Embryonic facial prominence (tissue), 1 donor: ENCODE data around the gene SBK1.
"Not testable (repeated sequence)": the region's sequence is repeated elsewhere in the genome, so short reads cannot be mapped to it uniquely, and the experiment has no call there.

Source experiments
- DNase-seq: peaks from one replicate; pipeline ENCODE4 v3.0.0-alpha.2; 2016; ENCODE audit errors: extremely low spot score

Gene SBK1

DNA sequence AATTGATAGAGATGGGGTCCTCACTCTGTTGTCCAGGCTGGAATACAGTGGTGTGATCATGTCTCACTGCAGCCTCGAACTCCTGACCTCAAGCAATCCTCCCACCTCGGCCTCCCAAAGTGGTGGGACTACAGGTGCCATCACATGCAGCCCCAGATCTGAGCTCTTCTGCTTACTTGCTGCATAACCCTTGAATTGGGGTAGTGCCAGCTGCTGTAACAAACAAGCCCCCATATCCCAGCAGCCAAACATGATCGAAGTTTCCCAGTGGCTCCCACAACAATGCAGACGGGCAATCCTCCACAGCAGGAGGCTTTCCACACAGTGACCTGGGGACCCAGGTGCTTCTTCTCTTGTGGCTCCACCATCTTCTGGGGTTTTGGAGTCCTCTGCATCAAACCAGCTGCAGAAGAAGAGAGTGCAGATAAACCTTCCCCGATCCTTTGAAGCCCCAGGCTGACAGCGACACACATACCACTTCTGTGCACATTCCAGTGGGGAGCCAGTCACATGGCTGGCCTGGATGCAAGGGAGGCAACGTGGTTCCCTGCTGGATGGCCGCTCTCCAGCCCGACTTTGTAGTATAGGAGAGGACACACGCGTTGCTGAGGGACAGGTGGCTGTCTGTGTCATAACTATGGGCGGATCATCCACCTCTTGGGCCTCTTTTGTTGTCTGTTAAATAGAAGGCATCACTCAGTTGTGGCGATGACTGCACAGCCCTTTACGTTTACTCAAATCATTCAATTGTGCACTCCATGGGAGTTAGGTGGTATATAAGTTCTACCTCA is 16.7 kb downstream of the SBK1 start:
- DNase-seq = no peak

DNA sequence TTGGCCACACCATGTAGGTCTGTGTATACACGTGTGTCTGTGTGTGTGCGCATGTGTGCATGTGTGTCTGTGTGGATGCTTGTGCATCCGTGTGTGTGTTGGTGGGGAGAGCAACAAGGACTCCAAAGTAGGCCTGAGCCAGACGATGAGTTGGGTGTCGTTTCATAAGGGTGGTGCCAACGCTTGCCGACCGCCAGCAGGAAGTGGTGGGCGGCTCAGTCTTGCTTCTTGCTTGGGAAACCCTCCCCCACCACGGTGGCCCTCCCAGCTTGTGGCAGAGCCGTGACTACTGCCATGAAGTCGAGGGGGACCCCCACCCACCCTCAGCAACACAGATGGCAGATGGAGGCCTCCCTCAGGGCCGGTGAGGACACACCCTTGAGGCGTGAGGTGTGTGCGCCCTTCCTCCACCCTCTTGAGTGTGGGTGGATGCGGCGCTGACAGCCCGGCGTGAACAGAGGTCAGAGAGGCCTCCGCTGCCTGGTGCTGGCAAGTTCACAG is 17.5 kb downstream of the SBK1 start:
- no peak for DNase-seq

DNA sequence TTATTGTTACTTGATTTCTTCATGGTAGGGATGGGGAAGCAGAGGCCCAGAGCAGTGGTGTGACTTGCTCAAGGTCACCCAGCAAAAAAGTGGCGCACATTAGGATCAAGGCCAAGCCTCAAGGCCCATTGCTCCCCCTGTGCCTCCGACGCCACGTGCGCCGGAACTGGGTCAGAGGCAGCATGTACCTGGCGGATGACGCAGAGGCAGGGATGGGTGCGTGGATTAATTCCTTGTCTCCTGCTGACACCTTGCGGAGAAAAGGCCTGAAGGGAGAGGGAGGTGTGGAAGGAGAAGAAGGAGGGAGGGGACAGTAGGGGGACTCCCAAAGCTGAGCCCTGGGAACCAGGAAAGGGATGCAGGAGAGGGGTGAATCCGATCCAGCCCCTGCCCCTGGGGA is 18.5 kb downstream of the SBK1 start:
- no peak for DNase-seq

DNA sequence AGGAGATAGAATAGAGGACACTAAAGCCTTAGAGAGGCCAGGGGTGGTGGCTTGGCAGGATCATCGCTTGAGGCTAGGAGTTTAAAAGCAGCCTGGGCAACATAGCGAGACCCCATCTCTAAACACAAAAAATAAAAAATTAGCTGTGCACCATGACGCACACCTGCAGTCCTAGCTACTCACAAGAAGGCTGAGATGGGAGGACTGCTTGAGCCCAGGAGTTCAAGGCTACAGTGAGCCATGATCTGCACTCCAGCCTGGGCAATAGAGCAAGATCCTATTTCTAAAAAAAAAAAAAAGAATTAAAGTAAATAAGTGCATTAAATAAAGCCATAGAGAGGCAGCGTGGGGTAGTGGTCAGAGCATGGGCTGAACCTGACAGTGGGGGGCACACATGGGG is 19.1 kb downstream of the SBK1 start:
- no peak for DNase-seq

DNA sequence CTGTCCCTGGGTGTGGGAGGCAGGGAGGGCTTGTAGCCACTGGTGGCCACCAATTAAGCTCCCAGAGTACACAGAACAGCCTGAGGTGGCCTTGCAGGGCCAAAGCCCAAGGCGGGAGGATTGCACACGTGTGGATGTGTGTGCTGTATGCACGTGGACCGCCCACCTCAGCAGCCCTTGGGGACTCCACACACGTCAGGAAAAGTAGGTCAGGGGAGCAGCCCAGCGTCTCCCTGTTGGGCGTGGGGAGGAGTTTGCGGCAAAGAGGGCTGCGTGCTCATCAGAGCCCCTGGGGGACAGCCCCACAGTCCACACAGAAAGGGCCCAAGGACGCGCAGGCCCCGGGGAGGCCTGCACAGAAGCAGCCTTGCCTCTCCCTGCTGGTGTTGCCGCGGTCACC is 19.6 kb downstream of the SBK1 start:
- DNase-seq = no peak

DNA sequence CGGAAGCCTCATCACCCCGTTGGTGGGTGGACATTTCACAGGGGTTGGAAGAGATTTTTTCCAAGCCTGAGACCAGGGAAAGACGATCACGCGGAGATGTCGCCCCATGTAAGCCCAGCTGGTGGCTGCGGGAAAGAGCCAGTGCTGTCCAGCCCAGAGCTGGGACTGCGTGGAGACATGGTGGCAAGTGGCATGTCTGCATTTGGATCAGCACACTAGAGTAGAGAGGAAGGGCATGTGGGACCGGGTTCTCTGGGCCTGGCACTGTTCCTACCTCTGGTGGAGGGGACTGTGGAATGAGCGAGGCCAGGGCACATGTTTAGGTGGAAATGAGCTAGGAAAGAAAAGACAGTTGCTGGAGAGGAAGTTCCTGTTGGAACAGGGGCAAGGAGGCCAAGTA is 20.0 kb downstream of the SBK1 start:
- DNase-seq = no peak

DNA sequence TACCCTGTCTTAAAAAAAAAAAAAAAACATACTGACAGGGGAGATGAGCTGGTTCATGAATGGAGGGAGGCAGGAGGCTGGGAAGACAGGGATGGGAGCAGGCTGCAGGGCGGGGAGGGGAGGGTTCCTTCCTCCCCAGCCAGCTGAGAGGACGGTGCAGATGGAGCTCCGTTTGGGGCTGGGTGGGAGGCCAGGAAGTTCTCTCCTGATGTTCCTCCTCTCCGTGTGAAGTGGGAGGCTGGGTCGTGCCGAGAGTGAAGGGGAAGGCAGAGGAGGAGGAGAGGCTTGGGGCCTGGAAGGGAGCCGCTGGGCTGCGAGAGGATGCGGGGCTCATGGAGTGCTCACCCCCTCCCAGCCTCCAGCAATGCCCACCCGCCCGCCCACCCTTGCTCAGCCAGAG is 21.3 kb downstream of the SBK1 start:
- DNase-seq = no peak

DNA sequence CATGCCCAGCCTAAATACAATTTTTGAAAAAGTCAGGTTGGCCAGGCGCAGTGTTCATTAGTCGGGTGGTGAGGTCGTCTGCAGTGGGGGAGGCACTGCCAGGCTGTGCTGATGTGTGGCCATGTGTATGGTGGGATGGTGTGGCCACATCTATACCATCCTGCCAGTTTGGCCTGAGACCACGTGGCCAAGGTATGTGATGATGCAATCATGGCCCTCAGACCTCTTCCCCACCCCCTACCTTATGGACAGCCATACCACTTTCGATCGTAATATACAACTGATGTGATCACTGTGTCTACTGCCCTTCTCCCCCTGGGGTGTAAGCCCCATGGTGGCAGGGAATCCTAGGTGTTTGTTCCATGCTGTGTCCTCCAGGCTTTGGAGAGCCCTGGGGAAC is 23.7 kb downstream of the SBK1 start:
- DNase-seq = no peak

DNA sequence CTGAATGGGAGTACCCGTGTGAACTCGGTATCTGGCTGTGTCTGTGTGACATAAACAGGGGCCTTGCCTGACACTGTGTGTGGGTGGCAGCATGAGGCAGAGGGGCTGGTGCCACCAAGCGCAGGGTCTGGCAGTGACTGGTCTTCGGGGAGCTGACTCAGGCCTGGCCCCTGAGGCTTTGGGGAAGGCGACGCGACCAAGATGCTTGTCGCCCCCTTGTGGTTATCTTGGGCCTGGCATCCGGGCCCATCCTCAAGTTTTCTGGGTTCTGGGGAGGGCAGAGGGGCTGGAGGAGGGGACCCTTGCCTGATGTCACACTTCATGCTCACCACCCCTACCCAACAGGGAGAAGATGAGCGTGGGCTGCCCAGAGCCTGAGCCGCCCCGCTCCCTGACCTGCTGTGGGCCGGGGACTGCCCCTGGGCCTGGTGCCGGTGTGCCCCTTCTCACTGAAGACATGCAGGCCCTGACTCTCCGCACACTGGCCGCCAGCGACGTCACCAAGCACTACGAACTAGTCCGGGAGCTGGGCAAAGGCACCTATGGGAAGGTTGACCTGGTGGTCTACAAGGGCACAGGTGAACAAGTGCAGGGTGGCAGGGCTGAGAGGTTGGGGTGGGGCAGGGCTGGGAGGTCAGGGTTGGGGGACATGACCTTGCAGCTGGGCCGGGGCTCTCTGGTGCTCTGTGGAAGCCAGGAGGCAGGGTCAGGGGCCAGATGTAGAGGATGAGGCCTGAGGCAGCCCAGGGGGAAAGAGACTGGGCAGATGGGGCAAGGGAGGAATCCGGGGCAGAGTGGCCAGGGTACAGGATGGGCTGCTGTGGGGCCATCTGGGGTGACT is 24.9 kb downstream of the SBK1 start:
- no peak for DNase-seq

DNA sequence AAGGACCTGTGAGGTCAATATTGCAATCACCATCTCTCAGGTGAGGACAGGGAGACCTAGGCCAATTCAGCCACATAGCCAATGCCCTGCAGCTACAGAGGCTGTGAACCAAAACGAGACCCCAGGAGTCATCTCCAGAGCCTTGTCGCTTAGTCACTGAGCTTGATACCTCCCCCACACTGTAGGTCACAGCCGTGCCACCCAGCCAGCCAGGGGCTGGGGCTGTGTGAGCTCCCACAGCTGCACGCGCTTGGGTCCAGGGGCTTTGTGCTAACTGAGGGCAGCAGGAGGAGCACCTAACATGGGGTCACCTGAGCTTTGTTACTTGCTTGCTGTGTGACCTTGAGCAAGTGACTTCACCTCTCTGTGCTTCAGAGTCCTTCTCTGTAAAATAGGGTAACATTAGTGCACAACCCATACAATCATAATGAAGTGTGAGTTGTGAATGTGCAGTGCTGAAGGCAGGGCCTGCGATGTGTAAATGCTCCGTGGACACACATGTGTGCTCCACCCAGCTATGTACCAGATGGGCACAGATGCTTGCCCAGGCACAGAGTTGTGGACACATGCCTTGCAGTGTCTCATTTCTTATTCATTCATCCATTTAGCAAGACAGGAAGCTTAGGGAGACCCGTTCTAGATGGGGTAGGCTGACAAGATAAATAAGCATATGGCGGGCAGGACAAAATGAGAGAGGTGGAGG is 25.9 kb downstream of the SBK1 start:
- DNase-seq = no peak

DNA sequence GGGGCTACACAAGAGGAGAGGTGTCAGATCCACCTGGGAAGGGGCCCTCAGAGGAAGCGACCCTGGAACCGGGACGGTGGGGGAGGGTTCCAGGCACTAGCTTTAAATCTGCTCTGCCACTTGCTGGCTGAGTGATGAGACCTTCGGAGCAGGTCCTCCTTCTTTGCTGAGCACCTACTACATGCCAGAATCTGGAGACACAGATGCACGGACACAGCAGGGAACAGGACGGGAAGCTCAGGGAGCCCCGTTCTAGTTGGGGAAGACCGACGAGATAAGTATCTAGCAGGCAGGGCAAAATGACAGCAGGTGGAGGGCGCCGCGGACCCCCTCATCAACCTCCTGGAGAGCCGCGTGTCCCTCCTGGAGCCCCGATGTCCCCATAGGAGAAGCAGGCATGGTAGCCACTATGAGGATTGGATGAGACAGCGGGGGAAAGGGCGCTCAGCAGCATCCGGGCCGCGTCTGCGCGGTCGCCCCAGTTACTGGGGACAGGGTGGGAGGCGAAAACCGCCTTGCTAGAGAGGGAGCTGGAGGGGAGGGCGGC is 27.2 kb downstream of the SBK1 start:
- no peak for DNase-seq

DNA sequence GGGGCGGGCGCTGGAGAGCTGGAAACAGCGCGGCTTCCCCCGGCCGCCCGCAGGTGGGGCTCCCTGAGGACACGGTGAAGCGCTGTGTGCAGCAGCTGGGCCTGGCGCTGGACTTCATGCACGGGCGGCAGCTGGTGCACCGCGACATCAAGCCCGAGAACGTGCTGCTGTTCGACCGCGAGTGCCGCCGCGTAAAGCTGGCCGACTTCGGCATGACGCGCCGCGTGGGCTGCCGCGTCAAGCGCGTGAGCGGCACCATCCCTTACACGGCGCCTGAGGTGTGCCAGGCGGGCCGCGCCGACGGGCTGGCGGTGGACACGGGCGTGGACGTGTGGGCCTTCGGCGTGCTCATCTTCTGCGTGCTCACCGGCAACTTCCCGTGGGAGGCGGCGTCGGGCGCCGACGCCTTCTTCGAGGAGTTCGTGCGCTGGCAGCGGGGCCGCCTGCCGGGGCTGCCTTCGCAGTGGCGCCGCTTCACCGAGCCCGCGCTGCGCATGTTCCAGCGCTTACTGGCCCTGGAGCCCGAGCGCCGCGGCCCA is 27.8 kb downstream of the SBK1 start:
- no peak for DNase-seq

DNA sequence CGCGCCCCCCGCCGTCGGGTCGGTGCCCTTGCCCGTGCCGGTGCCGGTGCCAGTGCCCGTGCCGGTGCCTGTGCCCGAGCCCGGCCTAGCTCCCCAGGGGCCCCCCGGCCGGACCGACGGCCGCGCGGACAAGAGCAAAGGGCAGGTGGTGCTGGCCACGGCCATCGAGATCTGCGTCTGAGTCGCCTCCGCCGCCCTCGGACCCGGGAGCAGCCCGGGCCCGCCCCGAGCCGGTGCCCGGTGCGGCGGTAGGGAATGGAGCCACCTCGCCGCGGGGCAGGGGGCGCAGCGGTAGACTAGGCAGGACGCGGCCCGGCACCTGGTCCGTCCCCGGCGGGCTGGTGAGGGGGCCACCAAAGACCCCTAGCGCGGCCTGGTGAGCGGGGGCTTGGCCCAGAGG is 28.4 kb downstream of the SBK1 start:
- DNase-seq = no peak

DNA sequence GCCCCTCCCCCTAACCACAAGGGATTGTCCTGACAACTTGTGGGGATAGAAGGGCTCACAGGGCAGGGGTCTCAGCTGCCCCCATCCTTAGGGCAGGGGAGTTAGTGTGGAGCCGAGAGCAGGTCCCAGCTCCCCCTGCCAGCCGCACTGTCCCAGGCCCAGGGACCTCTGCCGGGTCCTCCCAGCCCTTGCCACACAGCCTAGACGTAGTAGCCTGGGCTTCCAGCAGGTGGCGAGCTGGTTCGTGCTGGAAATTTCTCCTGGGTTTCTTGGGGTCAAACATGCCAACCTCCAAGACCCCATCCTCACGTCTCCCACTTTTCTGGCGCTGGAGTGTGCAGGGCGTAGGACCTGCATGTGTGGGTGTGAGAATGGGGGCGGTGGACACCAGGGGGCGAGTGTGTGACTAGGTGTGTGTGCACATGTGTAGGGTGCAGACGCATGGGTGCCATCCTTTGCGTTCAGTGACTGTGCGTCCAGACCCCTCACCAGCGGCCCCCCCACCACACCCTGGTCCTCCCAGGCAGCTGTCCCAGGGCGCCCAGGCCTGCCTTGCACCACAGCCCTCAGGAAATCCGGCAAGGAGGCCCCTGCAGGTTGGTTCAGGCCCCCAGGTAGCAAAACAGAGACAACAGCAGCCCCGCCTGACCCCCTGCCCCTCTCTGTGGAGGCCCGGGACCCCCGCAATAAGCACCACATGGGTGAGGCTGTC is 29.5 kb downstream of the SBK1 start:
- no peak for DNase-seq

DNA sequence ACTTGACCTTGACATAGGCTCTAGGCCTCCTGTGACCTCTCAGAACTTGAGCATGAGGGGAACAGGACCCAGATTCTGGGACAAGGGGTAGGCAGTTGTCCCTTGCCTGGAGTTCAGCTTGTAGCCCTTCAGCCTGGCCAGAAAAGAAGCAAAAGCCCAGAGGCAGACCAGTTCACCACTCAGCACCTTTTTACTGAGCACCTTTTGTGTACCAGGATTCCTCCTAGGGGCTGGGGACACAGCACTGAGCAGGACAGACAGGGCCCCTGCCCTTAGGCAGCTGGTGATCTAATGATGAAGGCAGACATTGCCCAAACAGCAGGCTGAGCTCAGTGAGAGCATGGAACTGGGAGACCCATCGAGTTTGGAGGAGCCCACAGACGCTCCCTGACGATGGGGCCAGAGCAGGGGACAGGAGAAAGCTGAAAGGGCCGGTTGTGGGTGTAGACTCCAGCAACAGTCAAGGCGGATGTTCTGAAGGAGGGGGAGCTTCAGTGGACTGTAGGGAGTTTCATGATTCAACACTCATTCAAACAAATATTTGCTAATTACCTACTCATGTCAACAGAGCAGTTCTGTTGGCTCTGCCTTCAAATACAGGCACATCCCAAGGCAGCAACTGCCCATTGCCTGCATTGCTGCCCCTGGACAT is 32.0 kb downstream of the SBK1 start:
- DNase-seq = no peak

DNA sequence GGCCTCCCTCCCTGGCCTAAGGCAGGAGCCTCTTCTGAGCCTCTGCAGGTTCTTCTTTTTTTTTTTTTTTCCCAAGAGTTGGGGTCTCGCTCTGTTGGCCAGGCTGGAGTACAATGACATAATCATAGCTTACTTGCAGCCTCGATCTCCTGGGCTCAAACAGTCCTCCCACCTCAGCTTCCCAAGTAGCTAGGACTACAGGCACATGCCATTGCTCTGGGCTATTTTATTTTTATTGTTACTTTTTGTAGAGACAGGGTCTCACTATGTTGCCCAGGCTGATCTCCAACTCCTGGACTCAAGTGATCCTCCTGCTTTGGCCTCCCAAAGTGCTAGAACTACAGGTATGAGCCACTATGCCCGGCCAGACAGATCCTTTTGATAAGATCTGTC is 32.6 kb downstream of the SBK1 start:
- DNase-seq = no peak

DNA sequence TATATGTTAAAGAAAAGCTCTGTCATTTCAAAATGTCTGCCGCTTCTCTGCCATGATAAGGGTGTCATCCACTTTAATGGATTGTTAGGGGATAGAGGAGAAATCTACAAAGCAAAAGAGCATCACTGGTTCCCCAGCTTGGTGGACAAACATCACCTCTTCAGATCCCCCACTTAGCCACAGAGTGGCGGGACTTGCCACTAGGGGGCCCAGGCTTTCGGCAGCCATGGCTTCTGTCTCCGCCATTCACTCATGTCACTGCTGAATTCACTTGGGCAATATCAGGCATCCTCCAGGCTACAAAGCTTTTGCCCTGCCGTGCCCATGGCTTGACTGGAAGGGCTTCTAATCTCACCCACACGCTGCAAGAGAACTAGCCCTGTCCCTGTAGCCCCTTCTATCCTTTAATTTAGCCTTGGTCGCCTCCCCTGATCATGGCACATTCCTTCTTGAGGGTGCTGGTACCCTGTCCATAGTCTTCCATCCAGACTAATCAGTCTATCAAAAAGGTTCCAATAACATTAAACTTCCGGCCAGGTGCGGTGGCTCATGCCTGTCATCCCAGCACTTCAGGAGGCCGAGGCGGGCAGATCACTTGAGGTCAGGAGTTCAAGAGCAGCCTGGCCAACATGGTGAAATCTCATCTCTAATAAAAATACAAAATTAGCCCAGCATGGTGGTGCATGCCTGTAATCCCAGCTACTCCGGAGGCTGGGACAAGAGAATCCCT is 34.7 kb downstream of the SBK1 start:
- DNase-seq = no peak

DNA sequence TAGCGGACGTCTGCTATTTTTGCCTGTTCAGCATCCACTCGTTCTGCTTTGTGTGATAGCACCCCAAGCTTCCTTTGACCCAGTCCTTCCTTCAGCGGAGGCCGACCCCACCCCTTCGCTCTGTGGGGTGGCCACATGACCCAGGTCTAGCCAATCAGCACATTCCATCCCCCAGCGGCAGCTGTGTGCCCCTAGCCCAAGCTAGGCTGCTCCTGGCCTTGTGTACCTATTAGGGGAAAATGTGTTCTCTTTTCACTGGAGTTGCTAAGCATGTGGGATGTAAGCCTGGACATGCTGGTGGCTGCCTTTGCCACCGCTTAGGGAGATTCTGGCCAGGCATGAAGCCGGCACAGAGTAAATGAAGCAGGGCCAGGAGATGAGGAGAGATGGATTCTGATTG is 37.9 kb downstream of the SBK1 start:
- DNase-seq = not testable (repeated sequence)

DNA sequence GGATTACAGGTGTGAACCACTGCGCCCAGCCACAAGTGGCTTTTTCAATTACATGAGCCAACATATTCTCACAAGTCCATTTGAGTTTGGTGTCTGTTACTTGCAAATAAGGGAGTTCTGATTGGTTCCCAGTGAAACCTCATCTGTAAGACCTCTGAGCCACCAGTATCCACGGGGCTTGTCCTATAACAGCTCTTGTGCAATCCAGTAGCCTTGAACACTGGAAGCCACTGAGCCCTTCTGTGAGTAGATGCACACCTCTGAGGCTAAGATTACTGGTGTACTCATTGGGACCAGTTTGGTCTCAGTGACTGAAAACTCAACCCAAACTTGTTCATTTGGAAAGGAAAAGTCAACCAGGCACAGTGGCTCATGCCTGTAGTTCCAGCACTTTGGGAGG is 38.7 kb downstream of the SBK1 start:
- not testable (repeated sequence) for DNase-seq

DNA sequence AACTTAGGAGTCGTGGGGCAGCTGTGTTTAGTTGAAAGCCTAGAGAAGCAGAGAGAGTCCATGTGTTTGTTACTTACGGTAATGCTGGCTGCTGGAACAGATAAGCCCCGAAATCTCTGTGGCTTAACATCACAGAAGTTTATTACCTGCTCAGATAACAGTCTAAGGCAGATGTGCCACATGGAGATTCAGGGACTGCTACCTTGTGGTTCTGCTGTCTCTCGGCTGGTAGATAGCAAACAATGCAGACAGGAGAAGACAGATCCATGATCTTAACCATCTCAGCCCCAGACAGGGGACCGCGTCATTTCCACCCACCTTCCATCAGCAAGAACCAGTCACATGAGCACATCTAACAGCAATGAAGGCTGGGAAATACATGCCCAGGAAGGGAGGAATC is 40.3 kb downstream of the SBK1 start:
- DNase-seq = not testable (repeated sequence)
